Activated CD4-positive, alpha-beta T cell treated with anti-CD3 and anti-CD28 coated beads, Interleukin-2, amount 50 U/mL, for 1 hour (primary cell): ENCODE data around the gene OCA2.
"Not testable (repeated sequence)": the region's sequence is repeated elsewhere in the genome, so short reads cannot be mapped to it uniquely, and the experiment has no call there.

ENCODE experiments used
- DNase-seq: peaks from one replicate; pipeline ENCODE4 v3.0.0-alpha.2; 2020

OCA2 gene

GRCh38 chr15:27866505-27867165, 232.5 kb downstream of the OCA2 start:
- DNase-seq: no peak

GRCh38 chr15:27865926-27866325, 233.2 kb downstream of the OCA2 start:
- no peak for DNase-seq

GRCh38 chr15:27865323-27865922, 233.7 kb downstream of the OCA2 start:
- no peak for DNase-seq

DNA sequence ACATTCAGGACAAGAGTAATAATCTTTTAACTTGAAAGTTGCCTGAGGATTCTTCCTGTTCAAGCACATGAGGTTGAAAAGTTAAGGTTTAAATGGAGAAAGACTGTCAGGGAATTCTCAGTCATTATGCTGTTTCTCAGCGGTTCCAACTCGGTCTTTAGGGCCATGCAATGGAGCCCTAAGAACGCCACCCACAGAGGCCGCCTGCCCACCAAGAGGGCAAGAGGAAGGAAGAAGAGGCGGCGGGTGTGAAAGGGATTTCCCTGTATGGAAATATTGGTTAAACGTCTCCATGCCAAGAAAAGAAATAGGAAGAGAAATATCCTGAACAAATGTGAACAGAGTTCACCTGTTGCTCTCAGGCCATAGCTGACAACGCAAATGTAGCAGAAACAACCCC, 234.4 kb downstream of the OCA2 start:
- DNase-seq: no peak

GRCh38 chr15:27864086-27864485, 235.0 kb downstream of the OCA2 start:
- no peak for DNase-seq

DNA sequence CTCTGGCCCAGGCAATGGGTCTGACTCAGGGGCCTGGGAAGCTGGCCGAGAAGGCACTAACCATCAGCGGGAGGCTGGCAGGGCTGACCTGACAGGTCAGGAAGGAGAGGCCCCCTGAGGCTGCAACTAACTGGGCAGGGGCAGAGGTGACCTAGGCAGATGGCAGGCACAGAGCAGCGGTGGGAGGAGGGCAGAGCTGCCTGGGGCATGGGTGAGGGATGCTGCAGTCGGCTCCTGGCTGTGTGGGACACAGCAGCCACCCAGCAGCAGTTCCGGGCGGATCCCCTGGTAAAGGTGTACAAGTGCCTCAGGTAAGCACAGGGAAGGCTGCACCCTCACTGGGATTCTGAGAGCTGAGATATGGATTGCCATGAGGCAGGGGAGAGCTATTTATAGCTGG, 236.1 kb downstream of the OCA2 start:
- DNase-seq: no peak

DNA sequence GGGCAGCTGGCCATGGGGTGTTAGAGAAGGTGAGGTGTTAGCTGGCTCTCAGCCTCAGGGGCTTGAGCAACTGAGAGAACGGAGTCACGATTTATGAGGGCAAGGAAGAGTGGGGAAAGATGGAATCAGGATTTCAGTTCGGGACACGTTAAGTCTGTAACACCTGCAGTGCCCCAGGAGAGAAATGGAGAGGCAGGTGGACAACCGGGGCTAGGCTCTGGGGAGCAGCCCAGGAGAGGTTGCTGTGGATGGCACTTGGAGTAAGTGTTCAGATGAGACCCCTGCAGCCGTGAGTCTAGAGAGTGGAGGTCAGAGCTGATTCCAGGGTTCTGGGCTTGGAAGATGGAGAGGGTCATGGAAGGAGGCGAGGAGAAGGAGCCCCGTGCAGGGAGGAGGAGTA, 237.9 kb downstream of the OCA2 start:
- DNase-seq: no peak

- DNase-seq: no peak
Measured at GRCh38 chr15:27855137-27855536, 244.0 kb downstream of the OCA2 start.

DNA sequence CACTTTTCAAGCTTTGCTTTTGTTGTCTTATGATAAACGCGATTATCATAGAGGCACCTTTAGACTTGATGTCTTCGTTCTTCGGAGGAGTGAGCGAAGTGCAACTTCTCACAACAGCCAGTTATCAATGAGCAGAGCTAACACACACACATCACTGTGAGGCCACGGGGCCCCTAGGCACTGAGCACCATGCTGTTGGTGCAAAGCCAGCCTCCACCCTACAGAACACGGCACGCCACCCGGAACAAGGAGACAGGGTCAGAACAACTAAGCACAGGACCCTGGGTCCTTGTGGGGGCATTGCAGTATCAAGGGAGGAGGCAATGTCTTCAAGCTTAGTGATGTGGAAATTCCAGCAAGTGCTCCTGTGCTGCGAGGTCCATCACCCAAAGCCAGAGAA, 244.5 kb downstream of the OCA2 start:
- DNase-seq: no peak

- no peak for DNase-seq
Measured at GRCh38 chr15:27853624-27854455, 245.3 kb downstream of the OCA2 start.

DNA sequence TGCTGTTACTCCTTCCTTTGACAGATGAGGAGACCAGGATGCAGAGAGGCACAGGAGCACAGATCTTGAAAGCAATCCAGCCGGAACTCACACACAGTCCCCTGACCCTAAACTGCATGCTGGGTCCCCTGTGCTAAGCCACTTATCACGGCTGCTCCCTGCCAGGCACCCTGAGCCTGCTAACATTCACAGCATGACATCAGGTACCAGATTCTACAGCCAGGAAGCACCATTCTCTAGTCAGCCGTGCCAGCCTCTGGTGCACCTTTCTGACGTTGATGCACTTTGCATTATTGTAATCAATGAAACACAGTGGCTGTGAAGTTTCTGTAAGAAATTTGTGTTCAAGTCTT, 247.3 kb downstream of the OCA2 start:
- no peak for DNase-seq

DNA sequence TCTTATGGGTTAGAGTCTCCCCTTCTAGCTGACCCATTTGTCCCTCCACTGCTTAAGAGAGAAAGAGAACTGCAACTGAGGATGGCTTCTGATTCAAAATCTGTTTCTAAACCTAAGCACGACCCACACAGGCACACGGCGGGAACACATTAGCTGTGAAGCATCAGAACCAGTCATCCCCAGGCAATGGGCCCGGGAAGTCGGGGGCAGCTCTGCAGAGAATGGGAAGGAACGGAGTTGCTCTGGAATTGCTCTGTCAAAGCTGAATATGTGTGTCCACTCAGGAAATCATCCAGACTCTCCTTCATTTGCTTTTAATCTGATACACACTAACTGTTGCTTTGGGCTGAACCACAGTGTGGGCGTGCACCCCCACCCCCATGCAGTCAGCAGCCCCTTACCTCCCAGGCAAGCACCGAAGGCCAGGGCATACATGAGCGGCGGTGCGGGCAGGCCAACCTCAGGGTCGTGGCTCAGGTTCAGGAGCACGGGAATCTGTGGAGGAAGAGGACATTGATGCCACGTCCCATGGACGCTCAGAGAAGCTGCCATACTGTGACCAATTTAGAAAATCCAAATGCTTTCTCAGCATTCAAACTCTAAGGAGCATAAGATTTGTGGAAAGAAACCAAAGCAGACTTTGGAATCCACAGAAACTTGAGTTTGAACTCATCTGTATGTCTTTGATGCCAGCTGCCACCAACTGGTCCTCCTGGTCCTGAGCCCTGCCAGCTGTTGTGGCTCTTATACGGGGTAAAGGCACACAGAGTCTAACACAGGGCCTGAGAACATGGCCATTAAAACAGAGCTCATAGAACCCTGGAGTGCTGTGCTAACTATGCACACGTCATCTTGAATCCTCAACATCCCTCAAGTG, 247.9 kb downstream of the OCA2 start:
- no peak for DNase-seq

- no peak for DNase-seq
Measured at GRCh38 chr15:27850050-27850449, 249.1 kb downstream of the OCA2 start.

- not testable (repeated sequence) for DNase-seq
Measured at GRCh38 chr15:27848936-27849335, 250.2 kb downstream of the OCA2 start.

DNA sequence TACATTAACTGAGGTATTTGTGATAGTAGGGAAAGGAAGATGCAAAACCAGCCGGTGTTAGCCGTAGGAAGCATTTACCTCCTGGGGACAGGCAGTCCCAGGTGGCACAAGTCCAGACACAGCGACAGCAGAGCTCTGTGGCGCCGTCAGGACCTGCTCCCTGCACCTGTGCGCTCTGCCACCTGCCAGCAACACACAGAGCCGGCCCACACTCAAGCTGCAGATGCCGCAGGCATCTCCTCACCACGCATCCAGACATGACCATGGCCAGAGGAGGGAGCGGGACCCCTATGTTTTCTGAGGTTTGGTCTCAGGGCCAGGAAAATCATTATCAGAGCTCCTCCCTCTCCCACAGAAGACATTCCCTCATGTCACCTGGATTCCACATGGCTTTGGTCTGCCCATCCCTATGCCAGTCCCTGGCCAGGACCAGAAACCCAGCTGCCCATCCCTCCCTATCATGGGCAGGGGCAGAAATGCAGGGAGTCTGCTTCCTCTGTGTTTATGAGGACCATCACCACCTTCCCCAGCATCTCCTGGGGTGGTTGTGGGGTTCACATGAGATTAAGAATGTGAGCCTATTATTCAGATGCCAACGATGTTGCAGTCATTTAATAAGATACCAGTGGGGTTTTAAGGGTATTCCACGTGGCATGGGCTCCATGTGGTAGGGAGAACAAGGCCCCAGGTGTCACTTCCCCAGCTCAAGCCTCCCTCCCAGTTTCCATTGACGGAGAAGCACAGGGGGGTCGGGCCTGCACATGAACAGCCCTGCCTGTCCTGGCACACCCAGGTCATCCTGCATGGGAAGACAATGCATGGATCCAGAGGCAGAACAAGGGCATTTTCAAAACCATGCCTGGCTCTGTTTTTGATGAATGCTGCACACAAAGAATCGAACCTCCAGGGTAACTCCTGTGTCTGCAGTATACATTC, 251.1 kb downstream of the OCA2 start:
- no peak for DNase-seq

DNA sequence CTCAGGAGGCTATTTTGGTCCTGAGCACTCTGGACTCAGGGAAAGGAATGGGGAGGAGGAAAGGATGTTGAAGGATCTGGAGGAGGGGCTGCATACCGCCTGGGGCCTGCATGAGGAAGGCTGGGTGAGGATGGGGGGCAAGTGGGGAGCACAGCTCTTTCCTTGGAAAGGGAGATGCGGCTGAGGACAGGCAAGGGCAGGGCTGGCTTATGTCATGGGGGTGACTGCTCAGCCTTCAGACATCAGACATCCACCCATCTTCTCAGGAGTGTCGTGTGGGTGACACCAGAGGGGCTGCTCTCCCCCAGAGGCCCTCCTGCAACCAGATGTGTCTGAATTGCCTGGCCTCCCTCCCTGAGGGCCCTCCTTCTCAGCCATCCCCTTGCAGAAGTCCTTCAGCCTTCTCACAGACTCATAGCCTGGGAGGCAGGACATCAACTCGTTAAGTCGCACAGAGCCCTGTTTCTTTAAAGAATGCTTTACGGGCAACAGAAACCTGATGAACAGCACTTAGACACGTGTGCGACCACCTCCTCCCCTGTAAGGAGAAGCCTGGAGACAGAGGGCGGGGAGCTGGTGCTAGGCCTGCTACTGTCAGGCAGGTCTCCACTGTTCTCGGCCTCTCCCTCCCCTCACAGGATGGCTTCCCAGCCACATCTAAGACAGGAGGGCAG, 252.3 kb downstream of the OCA2 start:
- no peak for DNase-seq

- DNase-seq: no peak
Measured at GRCh38 chr15:27845535-27846369, 253.4 kb downstream of the OCA2 start.

- DNase-seq: no peak
Measured at GRCh38 chr15:27844018-27844666, 255.0 kb downstream of the OCA2 start.

DNA sequence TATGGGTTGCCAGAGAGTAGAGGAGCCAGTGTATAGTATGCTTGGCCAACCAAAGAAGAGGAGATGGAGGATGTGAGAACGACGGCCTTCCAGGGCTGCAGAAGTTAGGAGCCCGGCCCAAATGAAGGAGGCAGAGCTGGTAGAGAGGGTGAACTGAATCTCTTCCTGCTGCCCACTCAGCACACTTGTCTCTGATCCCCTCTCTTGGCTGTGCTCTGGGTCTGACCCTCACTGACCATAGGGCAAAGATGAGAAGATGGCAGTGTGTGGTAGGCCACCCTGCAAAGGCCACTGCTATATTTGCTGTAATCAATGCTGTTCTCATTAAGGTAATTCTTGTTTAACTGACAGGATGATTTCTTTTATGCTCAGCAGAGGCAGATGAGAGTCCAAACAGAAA, 256.0 kb downstream of the OCA2 start:
- DNase-seq: no peak

DNA sequence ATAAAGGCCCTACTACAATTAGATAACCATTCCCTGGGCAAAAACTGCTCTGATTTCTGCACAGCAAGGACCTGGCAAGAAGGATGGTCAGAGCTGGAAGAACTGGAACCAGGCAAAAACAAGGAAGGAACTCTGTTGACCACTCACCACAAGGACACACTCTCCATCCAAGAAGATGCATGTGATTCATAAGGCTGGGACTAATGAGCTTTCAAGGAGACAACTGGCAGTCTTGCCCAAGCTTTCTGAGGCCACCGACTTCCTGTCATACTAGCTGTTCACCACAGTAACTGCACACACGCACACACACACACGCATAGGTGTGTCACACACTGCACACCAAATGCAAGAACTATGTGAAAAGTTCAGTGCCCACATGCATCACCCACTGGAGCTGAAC, 256.6 kb downstream of the OCA2 start:
- no peak for DNase-seq
